HepG2 (cell line): ENCODE measurements around the gene SH2D6. TPM values are rescaled to one million over a fixed set of nuclear protein-coding genes. Genes with fewer than 3 reads are reported as not detected.

Experiments
- ATAC-seq: fragments of 200-7000 bp; cut with Tn5 transposase; 3 replicates; pipeline ENCODE4 v1.9.1; 2020; ENCODE audit warnings: mild to moderate bottlenecking, moderate library complexity
- BruUV-seq: library from RNA; stranded (reverse); fragments of 400-500 nt; replicated peaks from 2 replicates; lab custom pipeline; 2021; lab: Mats Ljungman, UMichigan
- CTCF ChIA-PET: fragments of 300-600 bp; formaldehyde crosslinking; extraction: SDS; loops from one replicate; lab custom pipeline; 2021; ENCODE audit warnings: low total read pairs, inconsistent platforms, low intra/inter-chr PET ratio; lab: Yijun Ruan, JAX
- POLR2A ChIA-PET: fragments of 350-600 bp; sonication (Branson Sonifier 250); formaldehyde crosslinking; loops from one replicate; lab custom pipeline; 2020; ENCODE audit warnings: antibody characterized with exemption, inconsistent platforms; lab: Yijun Ruan, JAX
- DNase-seq: peaks from one replicate; pipeline ENCODE4 v3.0.0-alpha.2; 2015; ENCODE audit warnings: low spot score
- FAIRE-seq: peaks from 3 replicates; lab custom pipeline; 2011; peaks lifted over from hg19 to GRCh38; lab: Jason Lieb, UNC
- H2AFZ ChIP-seq: one replicate; pipeline ENCODE4 v1.6.1; 2011; ENCODE audit warnings: low read length, inconsistent platforms
- H3K27ac ChIP-seq: fragments of 300-600 bp; 3 replicates; pipeline ENCODE4 v1.8.0; 2011; ENCODE audit warnings: mixed run types, mild to moderate bottlenecking, mixed read lengths, low read length, inconsistent platforms; ENCODE audit not compliant: insufficient read depth; ENCODE audit errors: extremely low read length
- H3K27me3 ChIP-seq, 2 experiments: fragments of 200-600 bp in 1 of 2; 2 replicates in 1 of 2; 3 replicates in 1 of 2; pipeline versions ENCODE4 v1.6.0 to v1.8.0; 2011; ENCODE audit warnings: low read length in 2 of 2, mild to moderate bottlenecking in 2 of 2, moderate library complexity in 2 of 2, inconsistent platforms in 1 of 2; ENCODE audit not compliant: insufficient read depth in 2 of 2, control insufficient read depth in 1 of 2
- H3K36me3 ChIP-seq, 2 experiments: fragments of 200-600 bp in 1 of 2; replicated peaks in 1 of 2; 2 replicates in 1 of 2; 3 replicates in 1 of 2; pipeline versions ENCODE4 v1.5.1 to v1.8.0; 2011; ENCODE audit warnings: low read length in 2 of 2, inconsistent platforms in 1 of 2; ENCODE audit not compliant: insufficient read depth in 2 of 2, control insufficient read depth in 1 of 2
- H3K4me1 ChIP-seq: 2 replicates; pipeline ENCODE4 v1.5.1; 2012; ENCODE audit warnings: low read length, inconsistent platforms; ENCODE audit not compliant: insufficient read depth
- H3K4me2 ChIP-seq: 2 replicates; pipeline ENCODE4 v1.6.0; 2011; ENCODE audit warnings: low read depth, low read length, inconsistent platforms
- H3K4me3 ChIP-seq, 3 experiments: fragments of 200-600 bp in 1 of 3; sonication (generic), shearing (Covaris generic) in 1 of 3; replicated peaks in 1 of 3; 2 replicates each; pipeline ENCODE4 v1.5.1; 2011 to 2016; ENCODE audit warnings: low read length in 3 of 3, inconsistent platforms in 2 of 3, low read depth in 2 of 3, mild to moderate bottlenecking in 2 of 3, control low read depth in 1 of 3, mixed read lengths in 1 of 3; ENCODE audit not compliant: insufficient read depth in 1 of 3
- H3K79me2 ChIP-seq: one replicate; pipeline ENCODE4 v1.6.1; 2011; ENCODE audit warnings: low read length, inconsistent platforms; ENCODE audit not compliant: insufficient read depth
- H3K9ac ChIP-seq: 2 replicates; pipeline ENCODE4 v1.6.0; 2011; ENCODE audit warnings: mild to moderate bottlenecking, low read depth, low read length, inconsistent platforms; ENCODE audit not compliant: insufficient read depth
- H3K9me3 ChIP-seq: 2 replicates; pipeline ENCODE4 v1.5.1; 2012; ENCODE audit warnings: mild to moderate bottlenecking, low read length
- H4K20me1 ChIP-seq: 2 replicates; pipeline ENCODE4 v1.6.0; 2011; ENCODE audit warnings: inconsistent platforms, mild to moderate bottlenecking, low read length, moderate library complexity; ENCODE audit not compliant: insufficient read depth
- DBP ChIP-seq: sonication (generic); formaldehyde crosslinking; IDR thresholded peaks from 2 replicates; pipeline ENCODE4 v1.4.0; 2020; ENCODE audit warnings: missing genetic modification reagents; ENCODE audit errors: not compliant biosample characterization
- ETV6 ChIP-seq: sonication (generic); formaldehyde crosslinking; conservative IDR thresholded peaks from 2 replicates; pipeline ENCODE4 v1.4.0; 2020; ENCODE audit warnings: missing genetic modification reagents
- FOXC1 ChIP-seq: sonication (generic); formaldehyde crosslinking; IDR thresholded peaks from 2 replicates; pipeline ENCODE4 v1.8.0; 2022; ENCODE audit warnings: mild to moderate bottlenecking, missing genetic modification reagents, borderline replicate concordance
- FOXP1 ChIP-seq, 2 experiments: fragments of 450-650 bp in 1 of 2; IDR thresholded peaks; 2 replicates each; pipeline ENCODE4 v1.6.1; 2017 to 2018; ENCODE audit warnings: antibody characterized with exemption in 1 of 2
- MED8 ChIP-seq: sonication (generic); formaldehyde crosslinking; IDR thresholded peaks from 2 replicates; pipeline ENCODE4 v1.8.1; 2023; ENCODE audit warnings: mild to moderate bottlenecking, missing genetic modification reagents; ENCODE audit not compliant: insufficient replicate concordance
- MTA1 ChIP-seq: sonication (generic); formaldehyde crosslinking; IDR thresholded peaks from 2 replicates; pipeline ENCODE4 v1.4.0; 2020; ENCODE audit warnings: missing genetic modification reagents, mild to moderate bottlenecking, borderline replicate concordance
- PPARG ChIP-seq: conservative IDR thresholded peaks from 2 replicates; pipeline ENCODE4 v1.6.1; 2016; ENCODE audit warnings: missing biosample characterization, missing genetic modification reagents
- RFXANK ChIP-seq: IDR thresholded peaks from 2 replicates; pipeline ENCODE4 v1.6.1; 2016
- TCF12 ChIP-seq, 2 experiments: fragments of 450-650 bp in 1 of 2; sonication (generic) in 1 of 2; formaldehyde crosslinking in 1 of 2; IDR thresholded peaks; 2 replicates each; pipeline versions ENCODE4 v1.6.1 to v1.8.0; 2017 to 2022; ENCODE audit warnings: antibody characterized with exemption in 1 of 2, mild to moderate bottlenecking in 1 of 2, missing genetic modification reagents in 1 of 2, moderate library complexity in 1 of 2
- ZNF317 ChIP-seq: sonication (generic); formaldehyde crosslinking; IDR thresholded peaks from 2 replicates; pipeline ENCODE4 v1.5.0; 2020; ENCODE audit warnings: mild to moderate bottlenecking, missing genetic modification reagents
- ZNF552 ChIP-seq: sonication (generic); formaldehyde crosslinking; IDR thresholded peaks from 2 replicates; pipeline ENCODE4 v1.9.0; 2022; ENCODE audit warnings: missing genetic modification reagents, mild to moderate bottlenecking, borderline replicate concordance
- ZNF576 ChIP-seq: sonication (generic); formaldehyde crosslinking; IDR thresholded peaks from 2 replicates; pipeline ENCODE4 v1.4.0; 2020; ENCODE audit warnings: mild to moderate bottlenecking, missing genetic modification reagents
- WGBS: methylation state at CpG from one replicate; pipeline ENCODE4 v1.1.6; 2017; ENCODE audit warnings: low lambda C conversion rate; 5-methylcytosine and 5-hydroxymethylcytosine counted together
- in situ Hi-C: cut with HindIII; loops from 2 replicates; pipeline ENCODE4 v1.10.0; 2017; ENCODE audit warnings: low pct_unique_long_range_greater_than_20kb; ENCODE audit not compliant: extremely low pct_ligation_motif_present
- intact Hi-C: fragments of 100-400 bp; cut with micrococcal nuclease; formaldehyde crosslinking; loops from one replicate; pipeline ENCODE4 v1.10.0; 2022; ENCODE audit not compliant: unreplicated experiment
- polyA plus RNA-seq, 8 experiments: library from polyadenylated mRNA; depleted of rRNA in 3 of 8; stranded (reverse) in 7 of 8; unstranded in 1 of 8; fragments of >200 nt; fragmentation: Illumina TruSeq in 4 of 8; extraction: Trizol in 4 of 8; gene quantifications; 2 replicates each; pipeline versions ENCODE4 v1.2.1 to v1.2.3, GENCODE V29; 2011 to 2016; ENCODE audit warnings: low read depth in 4 of 8, missing spikeins in 1 of 8, mixed read lengths in 1 of 8; ENCODE audit not compliant: insufficient read depth in 1 of 8
- total RNA-seq, 5 experiments: library from RNA; depleted of rRNA; stranded (reverse); fragments of >200 nt; fragmentation: Illumina TruSeq; extraction: Trizol; gene quantifications; 2 replicates each; pipeline ENCODE4 v1.2.3, GENCODE V29; 2016; ENCODE audit warnings: low read depth in 1 of 5
- TF ChIP-seq, protein P1 (sequence below): sonication (generic); formaldehyde crosslinking; IDR thresholded peaks from 2 replicates; pipeline ENCODE4 v1.4.0; 2020; ENCODE audit warnings: missing genetic modification reagents
- TF ChIP-seq, protein P2 (sequence below): IDR thresholded peaks from 2 replicates; pipeline ENCODE4 v1.6.1; 2016; ENCODE audit warnings: missing compliant biosample characterization, missing genetic modification reagents, borderline replicate concordance
- TF ChIP-seq, protein P3 (sequence below): sonication (generic); formaldehyde crosslinking; IDR thresholded peaks from 2 replicates; pipeline ENCODE4 v1.5.1; 2020; ENCODE audit warnings: mild to moderate bottlenecking, missing genetic modification reagents, moderate library complexity

SH2D6 gene
- total and polyA plus RNA-seq, 2 of the 13 experiments (the other 11 are each of a cell fraction or from before 2014, with no cell fraction given): 0.11 to 0.26 TPM

GRCh38 chr2:85420536-85421259 lies 2.2 kb downstream of the SH2D6 start:
- under 1% methylated on average over 21 of the region's 22 CpGs for WGBS
- TF ChIP-seq, protein P1, sequence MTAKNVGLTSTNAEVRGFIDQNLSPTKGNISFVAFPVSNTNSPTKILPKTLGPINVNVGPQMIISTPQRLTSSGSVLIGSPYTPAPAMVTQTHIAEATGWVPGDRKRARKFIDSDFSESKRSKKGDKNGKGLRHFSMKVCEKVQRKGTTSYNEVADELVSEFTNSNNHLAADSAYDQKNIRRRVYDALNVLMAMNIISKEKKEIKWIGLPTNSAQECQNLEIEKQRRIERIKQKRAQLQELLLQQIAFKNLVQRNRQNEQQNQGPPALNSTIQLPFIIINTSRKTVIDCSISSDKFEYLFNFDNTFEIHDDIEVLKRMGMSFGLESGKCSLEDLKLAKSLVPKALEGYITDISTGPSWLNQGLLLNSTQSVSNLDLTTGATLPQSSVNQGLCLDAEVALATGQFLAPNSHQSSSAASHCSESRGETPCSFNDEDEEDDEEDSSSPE (CRISPR knock-in tag): no peak; the same call in 1 of the 2 replicates
- 0 out of 2 replicates have a peak, but pooled peaks have one; percentile 45 for TF ChIP-seq ZNF576 (CRISPR knock-in tag)
- TF ChIP-seq MTA1 (CRISPR knock-in tag): no peak
- peak; percentile 52; the same call in 1 of the 2 replicates for TF ChIP-seq ETV6 (CRISPR knock-in tag)
- TF ChIP-seq MED8 (CRISPR knock-in tag): peak; percentile 57
- peak; percentile 53; the same call in 1 of the 2 replicates for TF ChIP-seq PPARG
- TF ChIP-seq, protein P2, sequence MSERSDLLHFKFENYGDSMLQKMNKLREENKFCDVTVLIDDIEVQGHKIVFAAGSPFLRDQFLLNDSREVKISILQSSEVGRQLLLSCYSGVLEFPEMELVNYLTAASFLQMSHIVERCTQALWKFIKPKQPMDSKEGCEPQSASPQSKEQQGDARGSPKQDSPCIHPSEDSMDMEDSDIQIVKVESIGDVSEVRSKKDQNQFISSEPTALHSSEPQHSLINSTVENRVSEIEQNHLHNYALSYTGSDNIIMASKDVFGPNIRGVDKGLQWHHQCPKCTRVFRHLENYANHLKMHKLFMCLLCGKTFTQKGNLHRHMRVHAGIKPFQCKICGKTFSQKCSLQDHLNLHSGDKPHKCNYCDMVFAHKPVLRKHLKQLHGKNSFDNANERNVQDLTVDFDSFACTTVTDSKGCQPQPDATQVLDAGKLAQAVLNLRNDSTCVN (CRISPR knock-in tag): peak; percentile 21; the same call in 1 of the 2 replicates
- TF ChIP-seq DBP (CRISPR knock-in tag): no peak
- no peak for TF ChIP-seq TCF12 (IDR thresholded peaks at IDR 0.05)
- TF ChIP-seq TCF12 (CRISPR knock-in tag; IDR thresholded peaks at IDR 0.05): peak; percentile 47
- peak; percentile 41; the same call in 1 of the 2 replicates for TF ChIP-seq ZNF317
- TF ChIP-seq FOXC1 (CRISPR knock-in tag): peak; percentile 65
- TF ChIP-seq, protein P3, sequence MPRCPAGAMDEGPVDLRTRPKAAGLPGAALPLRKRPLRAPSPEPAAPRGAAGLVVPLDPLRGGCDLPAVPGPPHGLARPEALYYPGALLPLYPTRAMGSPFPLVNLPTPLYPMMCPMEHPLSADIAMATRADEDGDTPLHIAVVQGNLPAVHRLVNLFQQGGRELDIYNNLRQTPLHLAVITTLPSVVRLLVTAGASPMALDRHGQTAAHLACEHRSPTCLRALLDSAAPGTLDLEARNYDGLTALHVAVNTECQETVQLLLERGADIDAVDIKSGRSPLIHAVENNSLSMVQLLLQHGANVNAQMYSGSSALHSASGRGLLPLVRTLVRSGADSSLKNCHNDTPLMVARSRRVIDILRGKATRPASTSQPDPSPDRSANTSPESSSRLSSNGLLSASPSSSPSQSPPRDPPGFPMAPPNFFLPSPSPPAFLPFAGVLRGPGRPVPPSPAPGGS (CRISPR knock-in tag): 0 out of 2 replicates have a peak, but pooled peaks have one; percentile 67
- TF ChIP-seq ZNF552: no peak
- 0 out of 2 replicates have a peak, but pooled peaks have one; percentile 66 for TF ChIP-seq RFXANK (CRISPR knock-in tag)
- no peak for TF ChIP-seq FOXP1 (IDR thresholded peaks at IDR 0.05)
- no peak; the same call in 1 of the 2 replicates for TF ChIP-seq FOXP1 (CRISPR knock-in tag; IDR thresholded peaks at IDR 0.05)

More at GRCh38 chr2:85420536-85421259, 2.2 kb downstream of the SH2D6 start:
- Histone ChIP-seq H3K4me1 (peaks cover 58% of the 10 kb centered on the region), H3K79me2 (peaks cover 4% of the 10 kb centered on the region), H3K4me2 (peak overlapping the region; percentile 97), H3K36me3 (no peaks in the 10 kb centered on the region), H3K9ac (peak overlapping the region; percentile 92), H3K27ac (peak overlapping the region; percentile 83), H3K27me3 (no peaks in the 10 kb centered on the region), H4K20me1 (no peaks in the 10 kb centered on the region), H2AFZ (peak overlapping the region; percentile 52), H3K9me3 (no peaks in the 10 kb centered on the region), H3K4me3 (peak overlapping the region; percentile 41 to 97 (median 91))
- in situ Hi-C loops (loop anchor here (5.0 kb wide), 2 partner anchors 47 to 132 kb away; no protein-coding TSS in a partner anchor), intact Hi-C loops (loop anchor here (1.0 to 5.0 kb wide), 9 partner anchors 29 to 192 kb away; partner anchors contain the start of genes C2orf68, ELMOD3, RETSAT and RNF181)
- FAIRE-seq (peak; percentile 75), DNase-seq (peak; percentile 90), ATAC-seq (peak; percentile 66)
- no TSS peak for BruUV-seq
- CTCF ChIA-PET: interaction anchor here (0.8 to 2.8 kb wide), 4 partner anchors 30 to 286 kb away, joined by 3 to 45 read pairs (median 14); partner anchors contain the start of gene MAT2A
- POLR2A ChIA-PET: interaction anchor here (0.6 to 5.7 kb wide), 39 partner anchors 8 to 211 kb away, joined by 3 to 363 read pairs (median 6); partner anchors contain the start of genes C2orf68, ELMOD3, GGCX and MAT2A
